WTC11 (cell line): ENCODE data around the gene BCL2L11.

Experiments
- CREB1 ChIP-seq: sonication (generic); formaldehyde crosslinking; IDR thresholded peaks from 2 replicates; pipeline ENCODE4 v1.8.0; 2023; ENCODE audit warnings: mild to moderate bottlenecking, missing genetic modification reagents
- ETV6 ChIP-seq: sonication (generic); formaldehyde crosslinking; IDR thresholded peaks from 2 replicates; pipeline ENCODE4 v1.8.1; 2022; ENCODE audit warnings: mild to moderate bottlenecking, missing genetic modification reagents
- RORB ChIP-seq: fragments of 250-450 bp; sonication (Bioruptor Pico); IDR thresholded peaks from 2 replicates; pipeline ENCODE4 v1.9.0; 2021; ENCODE audit warnings: mild to moderate bottlenecking
- SP1 ChIP-seq: sonication (generic); formaldehyde crosslinking; conservative IDR thresholded peaks from 2 replicates; pipeline ENCODE4 v1.8.1; 2022; ENCODE audit warnings: missing genetic modification reagents
- TEAD4 ChIP-seq: sonication (generic); formaldehyde crosslinking; IDR thresholded peaks from 2 replicates; pipeline ENCODE4 v1.8.0; 2022; ENCODE audit warnings: mild to moderate bottlenecking, missing genetic modification reagents
- TF ChIP-seq, protein P1 (sequence below): sonication (generic); formaldehyde crosslinking; IDR thresholded peaks from 2 replicates; pipeline ENCODE4 v1.8.0; 2022; ENCODE audit warnings: missing genetic modification reagents
- TF ChIP-seq, protein P2 (sequence below): fragments of 200-600 bp; IDR thresholded peaks from 2 replicates; pipeline ENCODE4 v1.8.0; 2022; ENCODE audit warnings: antibody characterized with exemption
- TF ChIP-seq, protein P3 (sequence below): sonication (generic); formaldehyde crosslinking; IDR thresholded peaks from 2 replicates; pipeline ENCODE4 v1.8.0; 2022; ENCODE audit warnings: mild to moderate bottlenecking, missing genetic modification reagents
- TF ChIP-seq, protein P4 (sequence below): sonication (generic); formaldehyde crosslinking; IDR thresholded peaks from 2 replicates; pipeline ENCODE4 v1.8.0; 2022; ENCODE audit warnings: mild to moderate bottlenecking, missing genetic modification reagents
- TF ChIP-seq, protein P5 (sequence below): sonication (generic); formaldehyde crosslinking; IDR thresholded peaks from 2 replicates; pipeline ENCODE4 v1.8.0; 2023; ENCODE audit warnings: missing genetic modification reagents, mild to moderate bottlenecking, borderline replicate concordance

DNA sequence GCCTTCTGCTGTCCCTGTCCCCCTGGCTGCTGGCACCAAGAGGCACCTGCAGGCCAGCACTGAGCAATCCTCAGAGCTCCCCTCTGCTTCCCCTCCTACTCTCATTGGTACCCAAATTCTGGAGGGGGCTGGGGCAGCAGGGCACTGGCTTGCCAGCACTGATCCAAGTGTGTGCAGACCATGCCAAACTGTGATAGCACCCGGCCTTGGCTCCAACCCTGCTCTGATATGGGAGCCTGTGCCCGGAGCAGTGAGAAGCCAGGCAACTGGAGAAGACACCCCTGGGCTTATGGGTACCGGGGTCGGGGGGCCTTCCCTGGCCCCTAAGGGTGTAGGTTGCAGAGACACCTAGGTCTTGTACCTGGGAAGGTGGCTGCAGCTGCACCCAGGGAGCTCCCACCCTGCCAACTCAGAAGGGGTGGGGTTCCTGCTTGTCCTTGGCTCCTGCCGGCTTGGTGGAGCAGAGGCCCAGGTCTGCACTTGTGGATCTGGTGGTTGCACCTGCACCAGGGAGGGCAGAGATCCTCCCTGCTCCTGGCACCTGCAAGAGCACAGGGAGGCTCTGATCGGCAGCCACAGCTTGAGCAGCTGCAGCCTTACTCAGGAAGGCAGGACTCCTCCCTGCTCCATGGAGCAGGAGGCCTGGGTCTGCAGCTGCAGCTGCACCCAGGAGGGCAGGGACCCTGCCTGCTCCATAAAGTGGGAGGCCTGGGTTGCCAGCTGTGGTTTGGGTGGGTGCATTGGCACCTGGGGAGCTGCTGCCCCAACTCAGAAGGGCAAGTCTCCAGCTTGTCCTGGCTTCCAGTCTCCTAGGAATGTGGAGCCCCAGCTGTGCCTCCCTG, 96.3 kb downstream of the BCL2L11 start:
- TF ChIP-seq, protein P1, sequence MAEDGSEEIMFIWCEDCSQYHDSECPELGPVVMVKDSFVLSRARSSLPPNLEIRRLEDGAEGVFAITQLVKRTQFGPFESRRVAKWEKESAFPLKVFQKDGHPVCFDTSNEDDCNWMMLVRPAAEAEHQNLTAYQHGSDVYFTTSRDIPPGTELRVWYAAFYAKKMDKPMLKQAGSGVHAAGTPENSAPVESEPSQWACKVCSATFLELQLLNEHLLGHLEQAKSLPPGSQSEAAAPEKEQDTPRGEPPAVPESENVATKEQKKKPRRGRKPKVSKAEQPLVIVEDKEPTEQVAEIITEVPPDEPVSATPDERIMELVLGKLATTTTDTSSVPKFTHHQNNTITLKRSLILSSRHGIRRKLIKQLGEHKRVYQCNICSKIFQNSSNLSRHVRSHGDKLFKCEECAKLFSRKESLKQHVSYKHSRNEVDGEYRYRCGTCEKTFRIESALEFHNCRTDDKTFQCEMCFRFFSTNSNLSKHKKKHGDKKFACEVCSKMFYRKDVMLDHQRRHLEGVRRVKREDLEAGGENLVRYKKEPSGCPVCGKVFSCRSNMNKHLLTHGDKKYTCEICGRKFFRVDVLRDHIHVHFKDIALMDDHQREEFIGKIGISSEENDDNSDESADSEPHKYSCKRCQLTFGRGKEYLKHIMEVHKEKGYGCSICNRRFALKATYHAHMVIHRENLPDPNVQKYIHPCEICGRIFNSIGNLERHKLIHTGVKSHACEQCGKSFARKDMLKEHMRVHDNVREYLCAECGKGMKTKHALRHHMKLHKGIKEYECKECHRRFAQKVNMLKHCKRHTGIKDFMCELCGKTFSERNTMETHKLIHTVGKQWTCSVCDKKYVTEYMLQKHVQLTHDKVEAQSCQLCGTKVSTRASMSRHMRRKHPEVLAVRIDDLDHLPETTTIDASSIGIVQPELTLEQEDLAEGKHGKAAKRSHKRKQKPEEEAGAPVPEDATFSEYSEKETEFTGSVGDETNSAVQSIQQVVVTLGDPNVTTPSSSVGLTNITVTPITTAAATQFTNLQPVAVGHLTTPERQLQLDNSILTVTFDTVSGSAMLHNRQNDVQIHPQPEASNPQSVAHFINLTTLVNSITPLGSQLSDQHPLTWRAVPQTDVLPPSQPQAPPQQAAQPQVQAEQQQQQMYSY (CRISPR knock-in tag) = no peak
- TF ChIP-seq, protein P2, sequence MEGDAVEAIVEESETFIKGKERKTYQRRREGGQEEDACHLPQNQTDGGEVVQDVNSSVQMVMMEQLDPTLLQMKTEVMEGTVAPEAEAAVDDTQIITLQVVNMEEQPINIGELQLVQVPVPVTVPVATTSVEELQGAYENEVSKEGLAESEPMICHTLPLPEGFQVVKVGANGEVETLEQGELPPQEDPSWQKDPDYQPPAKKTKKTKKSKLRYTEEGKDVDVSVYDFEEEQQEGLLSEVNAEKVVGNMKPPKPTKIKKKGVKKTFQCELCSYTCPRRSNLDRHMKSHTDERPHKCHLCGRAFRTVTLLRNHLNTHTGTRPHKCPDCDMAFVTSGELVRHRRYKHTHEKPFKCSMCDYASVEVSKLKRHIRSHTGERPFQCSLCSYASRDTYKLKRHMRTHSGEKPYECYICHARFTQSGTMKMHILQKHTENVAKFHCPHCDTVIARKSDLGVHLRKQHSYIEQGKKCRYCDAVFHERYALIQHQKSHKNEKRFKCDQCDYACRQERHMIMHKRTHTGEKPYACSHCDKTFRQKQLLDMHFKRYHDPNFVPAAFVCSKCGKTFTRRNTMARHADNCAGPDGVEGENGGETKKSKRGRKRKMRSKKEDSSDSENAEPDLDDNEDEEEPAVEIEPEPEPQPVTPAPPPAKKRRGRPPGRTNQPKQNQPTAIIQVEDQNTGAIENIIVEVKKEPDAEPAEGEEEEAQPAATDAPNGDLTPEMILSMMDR = no peak
- TF ChIP-seq TEAD4 (CRISPR knock-in tag) (no peak), SP1 (CRISPR knock-in tag) (no peak), RORB (no peak), ETV6 (no peak), CREB1 (CRISPR knock-in tag) (no peak)
- TF ChIP-seq, protein P3, sequence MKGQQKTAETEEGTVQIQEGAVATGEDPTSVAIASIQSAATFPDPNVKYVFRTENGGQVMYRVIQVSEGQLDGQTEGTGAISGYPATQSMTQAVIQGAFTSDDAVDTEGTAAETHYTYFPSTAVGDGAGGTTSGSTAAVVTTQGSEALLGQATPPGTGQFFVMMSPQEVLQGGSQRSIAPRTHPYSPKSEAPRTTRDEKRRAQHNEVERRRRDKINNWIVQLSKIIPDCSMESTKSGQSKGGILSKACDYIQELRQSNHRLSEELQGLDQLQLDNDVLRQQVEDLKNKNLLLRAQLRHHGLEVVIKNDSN = no peak
- TF ChIP-seq, protein P4, sequence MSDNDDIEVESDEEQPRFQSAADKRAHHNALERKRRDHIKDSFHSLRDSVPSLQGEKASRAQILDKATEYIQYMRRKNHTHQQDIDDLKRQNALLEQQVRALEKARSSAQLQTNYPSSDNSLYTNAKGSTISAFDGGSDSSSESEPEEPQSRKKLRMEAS (CRISPR knock-in tag) = no peak
- TF ChIP-seq, protein P5, sequence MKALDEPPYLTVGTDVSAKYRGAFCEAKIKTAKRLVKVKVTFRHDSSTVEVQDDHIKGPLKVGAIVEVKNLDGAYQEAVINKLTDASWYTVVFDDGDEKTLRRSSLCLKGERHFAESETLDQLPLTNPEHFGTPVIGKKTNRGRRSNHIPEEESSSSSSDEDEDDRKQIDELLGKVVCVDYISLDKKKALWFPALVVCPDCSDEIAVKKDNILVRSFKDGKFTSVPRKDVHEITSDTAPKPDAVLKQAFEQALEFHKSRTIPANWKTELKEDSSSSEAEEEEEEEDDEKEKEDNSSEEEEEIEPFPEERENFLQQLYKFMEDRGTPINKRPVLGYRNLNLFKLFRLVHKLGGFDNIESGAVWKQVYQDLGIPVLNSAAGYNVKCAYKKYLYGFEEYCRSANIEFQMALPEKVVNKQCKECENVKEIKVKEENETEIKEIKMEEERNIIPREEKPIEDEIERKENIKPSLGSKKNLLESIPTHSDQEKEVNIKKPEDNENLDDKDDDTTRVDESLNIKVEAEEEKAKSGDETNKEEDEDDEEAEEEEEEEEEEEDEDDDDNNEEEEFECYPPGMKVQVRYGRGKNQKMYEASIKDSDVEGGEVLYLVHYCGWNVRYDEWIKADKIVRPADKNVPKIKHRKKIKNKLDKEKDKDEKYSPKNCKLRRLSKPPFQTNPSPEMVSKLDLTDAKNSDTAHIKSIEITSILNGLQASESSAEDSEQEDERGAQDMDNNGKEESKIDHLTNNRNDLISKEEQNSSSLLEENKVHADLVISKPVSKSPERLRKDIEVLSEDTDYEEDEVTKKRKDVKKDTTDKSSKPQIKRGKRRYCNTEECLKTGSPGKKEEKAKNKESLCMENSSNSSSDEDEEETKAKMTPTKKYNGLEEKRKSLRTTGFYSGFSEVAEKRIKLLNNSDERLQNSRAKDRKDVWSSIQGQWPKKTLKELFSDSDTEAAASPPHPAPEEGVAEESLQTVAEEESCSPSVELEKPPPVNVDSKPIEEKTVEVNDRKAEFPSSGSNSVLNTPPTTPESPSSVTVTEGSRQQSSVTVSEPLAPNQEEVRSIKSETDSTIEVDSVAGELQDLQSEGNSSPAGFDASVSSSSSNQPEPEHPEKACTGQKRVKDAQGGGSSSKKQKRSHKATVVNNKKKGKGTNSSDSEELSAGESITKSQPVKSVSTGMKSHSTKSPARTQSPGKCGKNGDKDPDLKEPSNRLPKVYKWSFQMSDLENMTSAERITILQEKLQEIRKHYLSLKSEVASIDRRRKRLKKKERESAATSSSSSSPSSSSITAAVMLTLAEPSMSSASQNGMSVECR (CRISPR knock-in tag) = no peak
